ENCODE results near the gene UGT3A2.

The UGT3A2 gene

DNA sequence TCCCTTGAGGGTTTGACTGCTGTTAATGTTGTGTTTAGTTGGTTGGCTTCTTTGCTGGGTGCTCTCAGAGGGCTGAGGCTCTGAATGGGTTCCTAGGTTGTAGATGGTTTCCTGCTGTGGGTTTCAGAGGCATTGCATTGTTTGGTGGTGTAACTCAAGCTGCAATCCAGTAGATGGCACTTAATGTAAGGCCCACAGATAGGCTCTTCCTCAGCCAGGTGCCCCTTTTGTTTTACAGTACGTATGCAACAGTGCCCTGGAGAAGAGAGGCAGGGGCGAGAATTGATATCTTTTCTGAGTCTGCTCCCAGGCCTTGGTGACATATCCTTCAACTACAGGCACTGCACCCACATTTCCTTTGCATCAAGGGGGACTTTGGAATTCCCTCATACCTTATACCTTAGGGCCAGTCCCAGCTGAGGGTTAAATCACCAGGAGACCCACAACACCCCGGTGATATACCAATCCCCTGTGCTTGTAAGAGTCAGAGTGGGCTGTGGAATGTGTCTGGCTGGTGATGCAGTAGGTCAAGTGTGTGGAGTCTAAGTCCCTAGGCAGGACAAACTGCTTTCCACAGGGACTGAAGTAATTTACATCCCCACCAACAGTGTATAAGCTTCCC is 7.0 kb upstream of the UGT3A2 start:
- TF ChIP-seq TAF1 (IDR thresholded peaks at IDR 0.05; ENCODE audit: borderline replicate concordance, insufficient read depth, low read length) (no peak), POLR2AphosphoS5 (IDR thresholded peaks at IDR 0.05; ENCODE audit: low read depth, low read length) (no peak), FOXP2 (optimal IDR thresholded peaks at IDR 0.05; ENCODE audit: borderline replicate concordance, extremely low read depth, extremely low read length, insufficient read depth) (no peak)
- TF ChIP-seq, protein P1, sequence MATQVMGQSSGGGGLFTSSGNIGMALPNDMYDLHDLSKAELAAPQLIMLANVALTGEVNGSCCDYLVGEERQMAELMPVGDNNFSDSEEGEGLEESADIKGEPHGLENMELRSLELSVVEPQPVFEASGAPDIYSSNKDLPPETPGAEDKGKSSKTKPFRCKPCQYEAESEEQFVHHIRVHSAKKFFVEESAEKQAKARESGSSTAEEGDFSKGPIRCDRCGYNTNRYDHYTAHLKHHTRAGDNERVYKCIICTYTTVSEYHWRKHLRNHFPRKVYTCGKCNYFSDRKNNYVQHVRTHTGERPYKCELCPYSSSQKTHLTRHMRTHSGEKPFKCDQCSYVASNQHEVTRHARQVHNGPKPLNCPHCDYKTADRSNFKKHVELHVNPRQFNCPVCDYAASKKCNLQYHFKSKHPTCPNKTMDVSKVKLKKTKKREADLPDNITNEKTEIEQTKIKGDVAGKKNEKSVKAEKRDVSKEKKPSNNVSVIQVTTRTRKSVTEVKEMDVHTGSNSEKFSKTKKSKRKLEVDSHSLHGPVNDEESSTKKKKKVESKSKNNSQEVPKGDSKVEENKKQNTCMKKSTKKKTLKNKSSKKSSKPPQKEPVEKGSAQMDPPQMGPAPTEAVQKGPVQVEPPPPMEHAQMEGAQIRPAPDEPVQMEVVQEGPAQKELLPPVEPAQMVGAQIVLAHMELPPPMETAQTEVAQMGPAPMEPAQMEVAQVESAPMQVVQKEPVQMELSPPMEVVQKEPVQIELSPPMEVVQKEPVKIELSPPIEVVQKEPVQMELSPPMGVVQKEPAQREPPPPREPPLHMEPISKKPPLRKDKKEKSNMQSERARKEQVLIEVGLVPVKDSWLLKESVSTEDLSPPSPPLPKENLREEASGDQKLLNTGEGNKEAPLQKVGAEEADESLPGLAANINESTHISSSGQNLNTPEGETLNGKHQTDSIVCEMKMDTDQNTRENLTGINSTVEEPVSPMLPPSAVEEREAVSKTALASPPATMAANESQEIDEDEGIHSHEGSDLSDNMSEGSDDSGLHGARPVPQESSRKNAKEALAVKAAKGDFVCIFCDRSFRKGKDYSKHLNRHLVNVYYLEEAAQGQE (IDR thresholded peaks at IDR 0.05; ENCODE audit: insufficient read depth in 1 of 2, low read depth in 2 of 2, low read length in 2 of 2): no peak

DNA sequence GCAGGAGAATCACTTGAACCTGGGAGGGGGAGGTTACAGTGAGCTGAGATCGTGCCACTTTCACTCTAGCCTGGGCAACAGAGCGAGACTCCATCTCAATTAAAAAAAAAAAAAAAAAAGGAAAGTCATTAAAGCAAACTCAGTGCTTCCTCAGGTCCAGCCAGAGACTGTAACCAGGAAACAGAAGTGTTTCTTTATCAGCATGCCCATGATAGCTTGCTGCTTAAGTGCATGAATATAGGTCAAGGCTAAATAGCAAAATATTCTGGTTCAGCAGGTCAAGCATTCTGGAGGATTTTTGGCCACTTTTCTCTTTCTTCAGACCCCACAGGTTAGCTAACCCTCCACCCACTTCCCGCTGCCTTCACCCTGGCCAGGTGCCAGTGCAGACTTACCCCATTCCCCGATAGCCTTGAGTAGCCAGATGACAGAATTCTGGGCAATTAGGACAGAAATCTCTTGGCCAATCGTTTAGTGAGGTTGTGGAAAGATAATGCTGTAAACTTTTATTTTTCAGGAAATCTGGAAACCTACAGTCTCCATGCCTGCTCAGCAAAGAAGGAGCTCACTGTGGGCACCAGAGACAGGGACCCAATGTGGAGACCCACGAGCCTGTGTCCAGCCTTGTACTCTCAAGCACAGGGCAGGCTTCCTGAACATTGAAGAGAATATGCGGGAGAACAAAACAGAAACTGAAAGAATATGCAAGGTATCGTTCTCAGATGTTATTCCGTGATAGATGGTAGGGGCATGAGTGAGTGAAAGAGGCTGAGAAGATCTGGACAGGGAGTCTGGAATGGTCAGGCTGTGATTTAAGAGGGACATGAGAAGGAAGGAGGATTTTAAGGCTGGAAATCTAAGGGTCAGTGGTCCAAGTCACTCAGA is 4.2 kb upstream of the UGT3A2 start:
- TF ChIP-seq POLR2AphosphoS5 (IDR thresholded peaks at IDR 0.05; ENCODE audit: low read depth, low read length): no peak
- no peak for TF ChIP-seq TAF1 (IDR thresholded peaks at IDR 0.05; ENCODE audit: borderline replicate concordance, insufficient read depth, low read length)
- no peak for TF ChIP-seq SIN3A (IDR thresholded peaks at IDR 0.05; ENCODE audit: borderline replicate concordance, insufficient read depth, low read length)
- TF ChIP-seq FOXP2 (optimal IDR thresholded peaks at IDR 0.05; ENCODE audit: borderline replicate concordance, extremely low read depth, extremely low read length, insufficient read depth): no peak
- TF ChIP-seq, protein P1 (IDR thresholded peaks at IDR 0.05; ENCODE audit: insufficient read depth in 1 of 2, low read depth in 2 of 2, low read length in 2 of 2): no peak

DNA sequence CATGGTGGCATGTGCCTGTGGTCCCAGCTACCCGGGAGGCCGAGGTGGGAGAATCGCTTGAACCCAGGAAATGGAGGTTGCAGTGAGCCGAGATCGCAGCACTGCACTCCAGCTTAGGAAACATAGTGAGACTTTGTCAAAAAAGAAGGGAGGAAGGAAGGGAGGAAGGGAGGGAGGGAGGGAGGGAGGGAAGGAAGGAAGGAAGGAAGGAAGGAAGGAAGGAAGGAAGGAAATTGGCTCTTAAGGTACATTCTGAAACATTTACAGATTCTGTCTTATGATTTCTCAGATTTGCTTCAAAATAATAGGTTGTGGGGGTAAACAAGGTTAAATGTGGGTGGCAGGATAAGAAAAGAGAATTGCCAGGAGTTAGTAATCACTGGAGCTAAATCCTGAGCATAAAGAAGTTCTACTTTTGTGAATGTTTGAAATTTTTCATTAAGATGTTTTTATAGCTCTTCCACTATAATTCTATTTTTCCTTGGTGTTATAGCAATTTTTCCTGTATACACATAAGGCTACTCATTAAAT is 2.1 kb upstream of the UGT3A2 start:
- TF ChIP-seq, protein P1 (IDR thresholded peaks at IDR 0.05; ENCODE audit: insufficient read depth in 1 of 2, low read depth in 2 of 2, low read length in 2 of 2): no peak

DNA sequence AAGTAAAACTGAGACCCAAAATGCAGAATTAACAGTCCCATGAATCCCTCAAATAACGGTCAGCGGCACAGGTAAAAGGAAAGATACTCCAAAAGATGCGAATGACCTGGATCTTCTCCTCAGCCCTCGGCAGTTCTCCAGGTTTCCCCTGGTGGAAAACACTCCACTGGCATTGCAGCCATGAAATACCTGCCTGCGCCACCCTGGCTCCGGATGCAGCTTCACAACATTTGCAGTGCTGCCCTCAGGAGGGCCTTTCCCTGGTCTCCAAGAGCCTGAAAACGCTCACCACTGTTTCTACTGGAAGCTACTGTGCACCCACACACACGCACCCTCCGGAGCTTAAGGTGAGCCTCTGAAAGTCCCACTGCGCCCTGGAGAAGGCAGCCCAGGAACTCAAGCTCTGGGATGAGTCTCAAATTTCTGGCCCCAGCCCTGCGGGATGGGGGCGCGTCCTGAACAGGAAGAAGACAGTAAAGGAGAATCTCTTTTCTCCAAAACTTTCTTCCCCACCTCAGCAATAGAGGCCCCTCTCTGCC is 612 bp downstream of the UGT3A2 start:
- no peak for TF ChIP-seq FOXP2 (optimal IDR thresholded peaks at IDR 0.05; ENCODE audit: borderline replicate concordance, extremely low read depth, extremely low read length, insufficient read depth)
- no peak for TF ChIP-seq SIN3A (IDR thresholded peaks at IDR 0.05; ENCODE audit: borderline replicate concordance, insufficient read depth, low read length)
- no peak for TF ChIP-seq POLR2AphosphoS5 (IDR thresholded peaks at IDR 0.05; ENCODE audit: low read depth, low read length)
- TF ChIP-seq TAF1 (IDR thresholded peaks at IDR 0.05; ENCODE audit: borderline replicate concordance, insufficient read depth, low read length): no peak
- TF ChIP-seq, protein P1 (IDR thresholded peaks at IDR 0.05; ENCODE audit: insufficient read depth in 1 of 2, low read depth in 2 of 2, low read length in 2 of 2): no peak
